GM23338 (cell line): ENCODE measurements around the gene STOM. TPM values are rescaled to one million over a fixed set of nuclear protein-coding genes. Genes with fewer than 3 reads are reported as not detected.

ENCODE experiments used
- ATAC-seq: fragments of 200-7000 bp; cut with Tn5 transposase; 3 replicates; pipeline ENCODE4 v1.9.1; 2020
- DNase-seq: peaks from one replicate; pipeline ENCODE4 v3.0.0-alpha.2; 2015; ENCODE audit warnings: low spot score
- H2AFZ ChIP-seq: fragments of 200-600 bp; sonication (generic); 2 replicates; pipeline ENCODE4 v1.8.0; 2016; ENCODE audit warnings: antibody characterized with exemption, mild to moderate bottlenecking, moderate library complexity
- H3F3A ChIP-seq: fragments of 200-600 bp; sonication (generic); replicated peaks from 2 replicates; pipeline ENCODE4 v1.8.0; 2017; ENCODE audit warnings: antibody characterized with exemption, mixed run types, low read depth
- H3K27ac ChIP-seq: fragments of 200-600 bp; sonication (generic); 2 replicates; pipeline ENCODE4 v1.6.1; 2016; ENCODE audit warnings: low read depth
- H3K27me3 ChIP-seq: fragments of 200-600 bp; sonication (generic); 2 replicates; pipeline ENCODE4 v1.8.0; 2016; ENCODE audit warnings: mild to moderate bottlenecking, mixed run types, moderate library complexity; ENCODE audit not compliant: insufficient read depth
- H3K36me3 ChIP-seq: fragments of 200-600 bp; sonication (generic); 2 replicates; pipeline ENCODE4 v1.8.0; 2016; ENCODE audit warnings: mild to moderate bottlenecking; ENCODE audit not compliant: insufficient read depth
- H3K4me1 ChIP-seq: fragments of 200-600 bp; sonication (generic); 2 replicates; pipeline ENCODE4 v1.8.0; 2016; ENCODE audit warnings: mild to moderate bottlenecking, moderate library complexity; ENCODE audit not compliant: insufficient read depth
- H3K4me2 ChIP-seq: fragments of 200-600 bp; sonication (generic); 2 replicates; pipeline ENCODE4 v1.7.1; 2017; ENCODE audit warnings: mixed run types
- H3K4me3 ChIP-seq: fragments of 200-600 bp; sonication (generic); 2 replicates; pipeline ENCODE4 v1.6.1; 2016; ENCODE audit warnings: mixed run types
- H3K79me2 ChIP-seq: fragments of 200-600 bp; sonication (generic); replicated peaks from 2 replicates; pipeline ENCODE4 v1.8.0; 2017; ENCODE audit warnings: mild to moderate bottlenecking; ENCODE audit not compliant: insufficient read depth
- H3K9me2 ChIP-seq: fragments of 200-600 bp; sonication (generic); 2 replicates; pipeline ENCODE4 v1.8.0; 2017; ENCODE audit not compliant: insufficient read depth
- H4K20me1 ChIP-seq: fragments of 200-600 bp; sonication (generic); replicated peaks from 2 replicates; pipeline ENCODE4 v1.8.0; 2017; ENCODE audit warnings: mild to moderate bottlenecking; ENCODE audit not compliant: insufficient read depth
- H3K27ac Mint-ChIP-seq: 2 replicates; pipeline ENCODE4 v1.8.0; 2020; ENCODE audit warnings: inconsistent platforms, mild to moderate bottlenecking, moderate library complexity, mixed read lengths
- H3K27me3 Mint-ChIP-seq: 3 replicates; pipeline ENCODE4 v1.8.0; 2022; ENCODE audit warnings: low read depth, mild to moderate bottlenecking, moderate library complexity, mixed read lengths, inconsistent platforms; ENCODE audit not compliant: insufficient read depth, poor library complexity
- H3K36me3 Mint-ChIP-seq: 3 replicates; pipeline ENCODE4 v1.8.0; 2021; ENCODE audit warnings: low read depth, mild to moderate bottlenecking, inconsistent platforms, moderate library complexity, mixed read lengths
- H3K4me1 Mint-ChIP-seq: 3 replicates; pipeline ENCODE4 v1.8.0; 2020; ENCODE audit warnings: mild to moderate bottlenecking, inconsistent platforms, mixed read lengths
- H3K4me3 Mint-ChIP-seq: 3 replicates; pipeline ENCODE4 v1.8.0; 2021; ENCODE audit warnings: moderate library complexity, mild to moderate bottlenecking, inconsistent platforms, mixed read lengths
- H3K9me3 Mint-ChIP-seq: 3 replicates; pipeline ENCODE4 v1.8.0; 2020; ENCODE audit warnings: moderate library complexity, mild to moderate bottlenecking, inconsistent platforms, mixed read lengths
- CREB1 ChIP-seq: fragments of 250-450 bp; sonication (Bioruptor Pico); IDR thresholded peaks from 2 replicates; pipeline ENCODE4 v1.5.0; 2020; ENCODE audit warnings: low read depth, mild to moderate bottlenecking, moderate library complexity
- EZH2 ChIP-seq: fragments of 200-600 bp; sonication (generic); IDR thresholded peaks from one replicate; pipeline ENCODE4 v1.8.0; 2017; ENCODE audit warnings: antibody characterized with exemption, mild to moderate bottlenecking, low read depth; ENCODE audit not compliant: unreplicated experiment
- EZH2phosphoT487 ChIP-seq: fragments of 200-600 bp; sonication (generic); IDR thresholded peaks from one replicate; pipeline ENCODE4 v1.8.1; 2018; ENCODE audit warnings: antibody characterized with exemption; ENCODE audit not compliant: unreplicated experiment
- JUNB ChIP-seq: IDR thresholded peaks from one replicate; pipeline ENCODE4 v1.6.1; 2016; ENCODE audit warnings: antibody characterized with exemption; ENCODE audit not compliant: unreplicated experiment
- NANOG ChIP-seq: IDR thresholded peaks from 2 replicates; pipeline ENCODE4 v1.6.1; 2016; ENCODE audit warnings: antibody characterized with exemption, borderline replicate concordance
- POLR2AphosphoS5 ChIP-seq: IDR thresholded peaks from 2 replicates; pipeline ENCODE4 v1.6.1; 2016; ENCODE audit warnings: antibody characterized with exemption, low read depth
- STAT1 ChIP-seq: IDR thresholded peaks from one replicate; pipeline ENCODE4 v1.6.1; 2016; ENCODE audit warnings: antibody characterized with exemption; ENCODE audit not compliant: unreplicated experiment
- ZNF114 ChIP-seq: fragments of 250-450 bp; sonication (Bioruptor Pico); IDR thresholded peaks from 2 replicates; pipeline ENCODE4 v1.5.0; 2020; ENCODE audit warnings: mild to moderate bottlenecking, moderate library complexity
- polyA plus RNA-seq: library from polyadenylated mRNA; unstranded; fragments of >200 nt; fragmentation: Nextera tagmentation; extraction: Ambion mirVana; gene quantifications from 2 replicates; pipeline ENCODE4 v1.2.1, GENCODE V29; 2016
- total RNA-seq: library from RNA; depleted of rRNA; stranded (reverse); fragments of >200 nt; shearing (Covaris generic); gene quantifications from 2 replicates; pipeline ENCODE4 v1.2.3, GENCODE V29; 2014
- TF ChIP-seq, protein P1 (sequence below), 2 experiments: fragments of 200-600 bp in 1 of 2; sonication (generic) in 1 of 2; conservative IDR thresholded peaks; 2 replicates each; pipeline versions ENCODE4 v1.5.1 to v1.6.1; 2016 to 2017; ENCODE audit warnings: antibody characterized with exemption in 2 of 2, low read depth in 2 of 2, mild to moderate bottlenecking in 2 of 2, moderate library complexity in 1 of 2
- TF ChIP-seq, protein P2 (sequence below): IDR thresholded peaks from one replicate; pipeline ENCODE4 v1.6.1; 2018; ENCODE audit warnings: antibody characterized with exemption; ENCODE audit not compliant: unreplicated experiment
- TF ChIP-seq, protein P3 (sequence below): IDR thresholded peaks from 2 replicates; pipeline ENCODE4 v1.6.1; 2016; ENCODE audit warnings: antibody characterized with exemption

STOM gene
- total and polyA plus RNA-seq, 2 experiments from 2014 or later = 29.4 to 51.1 TPM

DNA sequence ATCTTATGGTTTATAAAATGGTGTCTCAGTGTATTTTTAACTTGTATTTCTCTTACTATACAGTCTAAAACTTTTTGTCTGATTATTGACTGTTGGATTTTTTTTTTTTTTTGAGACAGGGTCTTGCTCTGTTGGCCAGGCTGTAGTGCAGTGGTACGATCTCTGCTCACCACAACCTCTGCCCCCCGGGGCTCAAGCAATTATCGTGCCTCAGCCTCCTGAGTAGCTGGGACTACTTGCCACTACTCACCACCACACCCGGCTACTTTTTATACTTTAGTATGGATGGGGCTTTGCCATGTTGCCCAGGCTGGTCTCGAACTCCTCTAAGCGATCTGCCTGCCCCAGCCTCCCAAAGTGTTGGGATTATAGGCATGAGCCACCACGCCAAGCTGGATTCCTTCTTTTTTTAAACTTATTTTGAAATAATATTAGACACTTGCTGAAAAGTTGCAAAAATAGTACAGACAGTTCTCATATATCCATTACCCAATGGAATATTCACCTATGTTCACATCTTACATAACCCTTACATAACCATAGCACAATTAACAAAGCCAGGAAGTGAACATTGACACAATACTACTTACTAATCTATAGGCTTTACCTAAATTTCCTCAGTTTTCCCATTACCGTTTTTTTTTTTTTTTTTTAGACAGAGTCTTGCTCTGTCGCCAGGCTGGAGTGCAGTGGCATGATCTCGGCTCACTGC lies 47.2 kb downstream of the STOM start:
- Mint-ChIP-seq H3K9me3 (no peaks in the 10 kb centered on the region; the same call in 2 of the 3 replicates), H3K27ac (no peak overlapping the region), H3K4me1 (no peaks in the 10 kb centered on the region), H3K36me3 (peaks cover 32% of the 10 kb centered on the region), H3K4me3 (no peak overlapping the region), H3K27me3 (peaks cover 6% of the 10 kb centered on the region)
- no peaks in the 10 kb centered on the region for H4K20me1 ChIP-seq
- no peaks in the 10 kb centered on the region for H3K79me2 ChIP-seq
- H3F3A ChIP-seq = no peaks in the 10 kb centered on the region
- no peak overlapping the region for H3K27ac ChIP-seq
- no peak overlapping the region for H3K4me2 ChIP-seq
- no peak for ATAC-seq
- no peak overlapping the region for H2AFZ ChIP-seq
- H3K36me3 ChIP-seq = no peaks in the 10 kb centered on the region
- H3K4me3 ChIP-seq = no peak overlapping the region
- H3K9me2 ChIP-seq = no peaks in the 10 kb centered on the region
- no peaks in the 10 kb centered on the region for H3K27me3 ChIP-seq
- no peaks in the 10 kb centered on the region; the same call in 1 of the 2 replicates for H3K4me1 ChIP-seq
- no peak for DNase-seq
- TF ChIP-seq JUNB (no peak), EZH2 (no peak), ZNF114 (no peak), CREB1 (CRISPR knock-in tag) (no peak), EZH2phosphoT487 (no peak), STAT1 (no peak), NANOG (no peak), POLR2AphosphoS5 (no peak)
- TF ChIP-seq, protein P1, sequence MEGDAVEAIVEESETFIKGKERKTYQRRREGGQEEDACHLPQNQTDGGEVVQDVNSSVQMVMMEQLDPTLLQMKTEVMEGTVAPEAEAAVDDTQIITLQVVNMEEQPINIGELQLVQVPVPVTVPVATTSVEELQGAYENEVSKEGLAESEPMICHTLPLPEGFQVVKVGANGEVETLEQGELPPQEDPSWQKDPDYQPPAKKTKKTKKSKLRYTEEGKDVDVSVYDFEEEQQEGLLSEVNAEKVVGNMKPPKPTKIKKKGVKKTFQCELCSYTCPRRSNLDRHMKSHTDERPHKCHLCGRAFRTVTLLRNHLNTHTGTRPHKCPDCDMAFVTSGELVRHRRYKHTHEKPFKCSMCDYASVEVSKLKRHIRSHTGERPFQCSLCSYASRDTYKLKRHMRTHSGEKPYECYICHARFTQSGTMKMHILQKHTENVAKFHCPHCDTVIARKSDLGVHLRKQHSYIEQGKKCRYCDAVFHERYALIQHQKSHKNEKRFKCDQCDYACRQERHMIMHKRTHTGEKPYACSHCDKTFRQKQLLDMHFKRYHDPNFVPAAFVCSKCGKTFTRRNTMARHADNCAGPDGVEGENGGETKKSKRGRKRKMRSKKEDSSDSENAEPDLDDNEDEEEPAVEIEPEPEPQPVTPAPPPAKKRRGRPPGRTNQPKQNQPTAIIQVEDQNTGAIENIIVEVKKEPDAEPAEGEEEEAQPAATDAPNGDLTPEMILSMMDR (conservative IDR thresholded peaks at IDR 0.05; ENCODE audit: low read depth in 2 of 2) = no peak
- TF ChIP-seq, protein P2, sequence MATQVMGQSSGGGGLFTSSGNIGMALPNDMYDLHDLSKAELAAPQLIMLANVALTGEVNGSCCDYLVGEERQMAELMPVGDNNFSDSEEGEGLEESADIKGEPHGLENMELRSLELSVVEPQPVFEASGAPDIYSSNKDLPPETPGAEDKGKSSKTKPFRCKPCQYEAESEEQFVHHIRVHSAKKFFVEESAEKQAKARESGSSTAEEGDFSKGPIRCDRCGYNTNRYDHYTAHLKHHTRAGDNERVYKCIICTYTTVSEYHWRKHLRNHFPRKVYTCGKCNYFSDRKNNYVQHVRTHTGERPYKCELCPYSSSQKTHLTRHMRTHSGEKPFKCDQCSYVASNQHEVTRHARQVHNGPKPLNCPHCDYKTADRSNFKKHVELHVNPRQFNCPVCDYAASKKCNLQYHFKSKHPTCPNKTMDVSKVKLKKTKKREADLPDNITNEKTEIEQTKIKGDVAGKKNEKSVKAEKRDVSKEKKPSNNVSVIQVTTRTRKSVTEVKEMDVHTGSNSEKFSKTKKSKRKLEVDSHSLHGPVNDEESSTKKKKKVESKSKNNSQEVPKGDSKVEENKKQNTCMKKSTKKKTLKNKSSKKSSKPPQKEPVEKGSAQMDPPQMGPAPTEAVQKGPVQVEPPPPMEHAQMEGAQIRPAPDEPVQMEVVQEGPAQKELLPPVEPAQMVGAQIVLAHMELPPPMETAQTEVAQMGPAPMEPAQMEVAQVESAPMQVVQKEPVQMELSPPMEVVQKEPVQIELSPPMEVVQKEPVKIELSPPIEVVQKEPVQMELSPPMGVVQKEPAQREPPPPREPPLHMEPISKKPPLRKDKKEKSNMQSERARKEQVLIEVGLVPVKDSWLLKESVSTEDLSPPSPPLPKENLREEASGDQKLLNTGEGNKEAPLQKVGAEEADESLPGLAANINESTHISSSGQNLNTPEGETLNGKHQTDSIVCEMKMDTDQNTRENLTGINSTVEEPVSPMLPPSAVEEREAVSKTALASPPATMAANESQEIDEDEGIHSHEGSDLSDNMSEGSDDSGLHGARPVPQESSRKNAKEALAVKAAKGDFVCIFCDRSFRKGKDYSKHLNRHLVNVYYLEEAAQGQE = no peak
- TF ChIP-seq, protein P3, sequence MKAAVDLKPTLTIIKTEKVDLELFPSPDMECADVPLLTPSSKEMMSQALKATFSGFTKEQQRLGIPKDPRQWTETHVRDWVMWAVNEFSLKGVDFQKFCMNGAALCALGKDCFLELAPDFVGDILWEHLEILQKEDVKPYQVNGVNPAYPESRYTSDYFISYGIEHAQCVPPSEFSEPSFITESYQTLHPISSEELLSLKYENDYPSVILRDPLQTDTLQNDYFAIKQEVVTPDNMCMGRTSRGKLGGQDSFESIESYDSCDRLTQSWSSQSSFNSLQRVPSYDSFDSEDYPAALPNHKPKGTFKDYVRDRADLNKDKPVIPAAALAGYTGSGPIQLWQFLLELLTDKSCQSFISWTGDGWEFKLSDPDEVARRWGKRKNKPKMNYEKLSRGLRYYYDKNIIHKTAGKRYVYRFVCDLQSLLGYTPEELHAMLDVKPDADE = no peak
